Measurements from ENCODE around the gene SFI1.
"Not testable (repeated sequence)": the region's sequence is repeated elsewhere in the genome, so short reads cannot be mapped to it uniquely, and the experiment has no call there.

The SFI1 gene

GRCh38 chr22:31544481-31545480 lies 48.4 kb downstream of the SFI1 start:
- DNase-seq = no peak

- no peak for DNase-seq
Observed at GRCh38 chr22:31550871-31551370, 54.6 kb downstream of the SFI1 start.

- DNase-seq = peak; percentile 10
Observed at GRCh38 chr22:31556627-31557203, 60.4 kb downstream of the SFI1 start.

GRCh38 chr22:31558546-31558945 lies 62.2 kb downstream of the SFI1 start:
- DNase-seq = not testable (repeated sequence)

GRCh38 chr22:31561238-31561887 lies 65.0 kb downstream of the SFI1 start:
- DNase-seq = peak; percentile 70

- no peak for DNase-seq
Observed at GRCh38 chr22:31561970-31562369, 65.6 kb downstream of the SFI1 start.

- DNase-seq = no peak
Observed at GRCh38 chr22:31566484-31566883, 70.1 kb downstream of the SFI1 start.

- no peak for DNase-seq
Observed at GRCh38 chr22:31567196-31567595, 70.9 kb downstream of the SFI1 start.

GRCh38 chr22:31567702-31568101 lies 71.4 kb downstream of the SFI1 start:
- DNase-seq = no peak

- DNase-seq = no peak
Observed at GRCh38 chr22:31569126-31569525, 72.8 kb downstream of the SFI1 start.

GRCh38 chr22:31572939-31573338 lies 76.6 kb downstream of the SFI1 start:
- no peak for DNase-seq

- no peak for DNase-seq
Observed at GRCh38 chr22:31574055-31574670, 77.8 kb downstream of the SFI1 start.

GRCh38 chr22:31575190-31575589 lies 78.9 kb downstream of the SFI1 start:
- no peak for DNase-seq

- no peak for DNase-seq
Observed at GRCh38 chr22:31577711-31578110, 81.4 kb downstream of the SFI1 start.

- DNase-seq = no peak
Observed at GRCh38 chr22:31578171-31578570, 81.8 kb downstream of the SFI1 start.

GRCh38 chr22:31579835-31580242 lies 83.5 kb downstream of the SFI1 start:
- DNase-seq = no peak

GRCh38 chr22:31583861-31584485 lies 87.6 kb downstream of the SFI1 start:
- no peak for DNase-seq

GRCh38 chr22:31584804-31585160 lies 88.4 kb downstream of the SFI1 start:
- DNase-seq = no peak

- DNase-seq = no peak
Observed at GRCh38 chr22:31585161-31585859, 89.0 kb downstream of the SFI1 start.

- no peak for DNase-seq
Observed at GRCh38 chr22:31586137-31586920, 90.0 kb downstream of the SFI1 start.
